Occipital lobe (tissue), 2 donors: ENCODE results near the gene LY9. TPM values are rescaled to one million over a fixed set of nuclear protein-coding genes. Genes with fewer than 3 reads are reported as not detected.

Source experiments
- DNase-seq: peaks from one replicate; lab custom pipeline; 2025; lab: John Stamatoyannopoulos, UW
- total RNA-seq: library from RNA; depleted of rRNA; stranded (reverse); fragments of >200 nt; gene quantifications from one replicate; pipeline ENCODE4 v1.2.3, GENCODE V29; 2014

The LY9 gene
- total RNA-seq, 1 donor from 2014 or later, result not detected

GRCh38 chr1:160800645-160801408, 4.9 kb downstream of the LY9 start:
- DNase-seq, result no peak

DNA sequence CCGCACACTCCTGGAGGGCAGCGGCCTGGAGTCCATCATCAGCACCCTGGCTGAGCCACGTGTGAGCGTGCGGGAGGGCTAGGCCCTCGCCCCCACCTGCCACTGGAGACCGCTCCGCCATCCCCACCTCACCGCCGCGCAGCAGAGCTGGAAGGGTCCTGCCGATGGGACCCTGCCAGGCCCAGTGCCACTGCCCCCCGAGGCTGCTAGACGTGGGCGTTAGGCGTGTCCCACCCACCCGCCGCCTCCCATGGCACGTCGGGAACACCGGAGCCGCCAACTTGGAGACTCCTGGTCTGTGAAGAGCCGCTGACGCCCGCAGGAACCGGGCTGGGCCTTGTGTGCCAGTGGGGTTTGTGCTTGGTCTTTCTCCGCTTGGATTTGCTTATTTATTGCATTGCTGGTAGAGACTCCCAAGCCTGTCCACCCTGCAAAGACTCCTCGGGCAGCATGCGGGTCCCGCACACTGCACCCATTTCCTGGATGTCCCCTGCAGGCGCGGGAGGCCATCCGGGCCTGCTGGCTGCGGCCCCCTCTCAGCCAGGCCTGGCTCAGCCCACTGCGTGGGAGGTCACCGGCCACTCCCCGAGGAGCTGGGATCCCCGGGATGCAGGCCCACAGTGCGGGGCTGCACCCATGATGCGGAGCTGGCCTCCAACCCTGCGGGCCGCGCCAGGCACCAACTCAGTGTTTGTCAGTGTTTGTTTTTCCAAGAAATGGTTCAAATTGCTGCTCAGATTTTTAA, 6.0 kb downstream of the LY9 start:
- no peak for DNase-seq

DNA sequence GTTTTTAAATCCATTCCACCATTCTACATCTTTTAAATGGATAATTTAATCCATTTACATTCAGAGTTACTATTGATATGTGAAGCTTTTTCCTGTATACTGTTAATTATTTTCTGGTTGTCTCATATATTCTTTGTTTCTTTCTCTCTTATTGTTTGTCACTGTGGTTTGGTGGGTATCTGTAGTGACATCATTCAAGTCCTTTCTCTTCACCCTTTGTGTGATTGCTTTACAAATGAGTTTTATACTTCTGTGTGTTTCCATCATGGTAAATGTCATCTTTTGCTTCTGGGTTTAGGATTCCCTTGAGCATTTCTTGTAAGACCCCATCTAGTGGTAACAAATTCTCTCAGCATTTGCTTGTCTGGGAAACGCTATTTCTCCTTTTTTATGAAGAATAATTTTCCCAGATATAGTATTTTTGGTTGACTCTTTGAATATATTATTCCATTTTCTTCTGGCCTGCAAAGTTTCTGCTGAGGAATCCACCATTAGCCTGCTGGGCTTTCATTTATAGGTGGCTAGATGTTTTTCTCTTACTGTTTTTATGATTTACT, 10.2 kb downstream of the LY9 start:
- DNase-seq, result no peak

GRCh38 chr1:160806784-160807183, 10.8 kb downstream of the LY9 start:
- no peak for DNase-seq

GRCh38 chr1:160807247-160807646, 11.3 kb downstream of the LY9 start:
- no peak for DNase-seq

- no peak for DNase-seq
These were observed 11.8 kb downstream of the LY9 start for GRCh38 chr1:160807738-160808137.

DNA sequence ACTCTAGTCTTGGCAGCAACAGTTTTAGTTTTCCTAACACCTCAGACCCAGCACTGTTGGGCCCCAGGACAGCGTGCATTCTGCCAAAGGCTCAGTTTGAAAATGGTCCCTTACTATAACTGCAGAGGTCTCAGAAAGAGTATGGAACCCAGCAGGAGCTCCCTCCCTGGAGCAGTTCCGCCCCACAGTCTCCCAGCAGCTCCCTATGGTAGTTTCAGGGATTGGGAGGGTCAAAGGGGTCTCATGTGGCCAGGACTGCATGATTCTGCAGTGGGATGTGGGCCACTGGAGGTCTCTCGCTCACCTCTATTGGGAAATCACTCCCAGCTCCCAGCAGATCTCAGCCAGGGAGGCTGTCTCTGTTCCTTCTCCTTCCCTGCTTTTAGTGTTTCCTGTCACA, 12.3 kb downstream of the LY9 start:
- DNase-seq, result no peak

- DNase-seq, result no peak
These were observed 14.5 kb downstream of the LY9 start for GRCh38 chr1:160810486-160810885.

- DNase-seq, result no peak
These were observed 15.2 kb downstream of the LY9 start for GRCh38 chr1:160811147-160811546.

DNA sequence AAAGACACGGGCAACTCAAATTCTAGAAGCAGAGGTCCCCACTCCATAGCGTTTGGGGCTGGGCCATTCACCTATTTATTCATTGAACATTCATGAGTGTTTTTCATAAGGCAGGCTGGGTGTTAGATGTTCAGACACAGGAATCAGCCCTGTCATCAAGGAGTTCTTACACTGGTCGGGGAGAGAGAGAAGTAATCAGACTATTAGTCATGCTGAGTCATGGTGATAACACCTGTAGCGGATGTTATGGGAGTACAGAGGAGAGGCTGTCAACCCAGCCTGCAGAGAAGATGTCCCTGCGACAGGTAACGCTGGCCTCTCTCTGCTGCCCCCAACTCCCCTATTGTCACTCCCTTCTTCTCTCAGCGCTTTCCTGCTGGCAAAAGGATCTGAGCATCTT, 17.2 kb downstream of the LY9 start:
- no peak for DNase-seq

- DNase-seq, result no peak
These were observed 18.3 kb downstream of the LY9 start for GRCh38 chr1:160814316-160814715.

DNA sequence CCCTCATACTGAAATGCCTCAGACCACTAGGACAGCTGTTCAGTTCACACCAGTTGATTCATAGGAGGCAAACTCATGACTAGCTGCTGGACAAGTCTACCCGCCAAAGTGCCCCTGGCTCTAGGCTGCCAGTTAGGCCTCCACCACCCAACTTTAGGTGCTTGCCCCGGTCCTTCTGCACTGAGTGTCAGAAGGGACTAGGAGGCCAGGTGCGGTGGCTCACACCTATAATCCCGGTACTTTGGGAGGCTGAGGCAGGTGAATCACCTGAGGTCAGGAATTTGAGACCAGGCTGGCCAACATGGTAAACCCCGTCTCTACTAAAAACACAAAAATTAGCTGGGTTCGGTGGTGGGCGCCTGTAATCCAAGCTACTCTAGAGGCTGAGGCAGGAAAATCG, 18.9 kb downstream of the LY9 start:
- DNase-seq, result no peak

GRCh38 chr1:160818207-160818937, 22.4 kb downstream of the LY9 start:
- no peak for DNase-seq

DNA sequence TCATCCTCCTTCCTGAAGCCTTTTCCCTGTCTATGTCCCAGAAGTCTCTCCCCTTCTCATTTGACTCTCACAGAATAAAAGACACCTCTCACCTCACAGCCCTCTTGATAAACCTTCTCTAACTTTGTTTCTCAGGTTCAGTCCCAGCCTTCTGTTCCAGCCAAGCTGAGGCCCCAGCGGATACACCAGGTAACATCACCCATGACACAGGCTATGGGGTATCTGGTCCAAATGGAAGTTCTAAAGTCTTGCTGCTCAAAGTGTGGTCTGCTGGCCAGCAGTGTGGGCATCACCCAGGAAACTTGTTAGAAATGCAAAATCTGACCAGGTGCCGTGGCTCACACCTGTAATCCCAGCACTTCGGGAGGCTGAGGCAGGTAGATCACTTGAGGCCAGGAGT, 23.2 kb downstream of the LY9 start:
- no peak for DNase-seq

GRCh38 chr1:160821627-160822026, 25.7 kb downstream of the LY9 start:
- no peak for DNase-seq

- DNase-seq, result no peak
These were observed 27.3 kb downstream of the LY9 start for GRCh38 chr1:160823296-160823695.

- no peak for DNase-seq
These were observed 30.6 kb downstream of the LY9 start for GRCh38 chr1:160826546-160826945.

GRCh38 chr1:160827418-160827817, 31.4 kb downstream of the LY9 start:
- no peak for DNase-seq

GRCh38 chr1:160829766-160830165, 33.8 kb downstream of the LY9 start:
- no peak for DNase-seq

- no peak for DNase-seq
These were observed 34.6 kb downstream of the LY9 start for GRCh38 chr1:160830321-160831153.

- DNase-seq, result no peak
These were observed 39.1 kb downstream of the LY9 start for GRCh38 chr1:160834945-160835565.
